Thoracic aorta (tissue), 2 donors: Measurements from ENCODE around the gene OGT. TPM values are rescaled to one million over a fixed set of nuclear protein-coding genes. Genes with fewer than 3 reads are reported as not detected.

ENCODE experiments used
- ATAC-seq: fragments of 150-250 bp; one replicate; pipeline ENCODE4 v1.8.0; 2017; ENCODE audit warnings: low read depth; ENCODE audit not compliant: insufficient number of reproducible peaks, low FRiP score
- DNase-seq: peaks from one replicate; pipeline ENCODE4 v3.0.0-alpha.2; 2020; ENCODE audit warnings: low spot score
- H3K27ac ChIP-seq, 2 donors: fragments of 200-600 bp; sonication (generic); 1 replicate in 1 of 2; 2 replicates in 1 of 2; pipeline ENCODE4 v1.5.1; 2016; ENCODE audit warnings: mild to moderate bottlenecking in 2 of 2, moderate library complexity in 2 of 2
- H3K27me3 ChIP-seq: fragments of 200-600 bp; sonication (generic); replicated peaks from 2 replicates; pipeline ENCODE4 v1.6.0; 2016; ENCODE audit warnings: mild to moderate bottlenecking; ENCODE audit not compliant: insufficient read depth
- H3K36me3 ChIP-seq: fragments of 200-600 bp; sonication (generic); one replicate; pipeline ENCODE4 v1.5.1; 2016
- H3K4me1 ChIP-seq, 2 donors: fragments of 200-600 bp; sonication (generic); 1 replicate in 1 of 2; 2 replicates in 1 of 2; pipeline versions ENCODE4 v1.5.1 to v1.6.0; 2016; ENCODE audit warnings: low read depth in 2 of 2, mild to moderate bottlenecking in 1 of 2; ENCODE audit not compliant: control insufficient read depth in 1 of 2
- H3K4me3 ChIP-seq: fragments of 200-600 bp; sonication (generic); 2 replicates; pipeline ENCODE4 v1.5.1; 2016; ENCODE audit warnings: mild to moderate bottlenecking
- H3K9me3 ChIP-seq: fragments of 200-600 bp; sonication (generic); 2 replicates; pipeline ENCODE4 v1.5.1; 2016
- total RNA-seq, 2 donors: library from RNA; depleted of rRNA; stranded (reverse); fragments of >200 nt; gene quantifications; one replicate each; pipeline versions ENCODE4 v1.1.0 to v1.2.3, GENCODE V29; 2016
- TF ChIP-seq, protein P1 (sequence below): fragments of 200-600 bp; sonication (generic); IDR thresholded peaks from one replicate; pipeline ENCODE4 v1.5.1; 2019; ENCODE audit warnings: antibody characterized with exemption

Gene OGT
- total RNA-seq, 2 donors from 2014 or later: 196 to 258 TPM

DNA sequence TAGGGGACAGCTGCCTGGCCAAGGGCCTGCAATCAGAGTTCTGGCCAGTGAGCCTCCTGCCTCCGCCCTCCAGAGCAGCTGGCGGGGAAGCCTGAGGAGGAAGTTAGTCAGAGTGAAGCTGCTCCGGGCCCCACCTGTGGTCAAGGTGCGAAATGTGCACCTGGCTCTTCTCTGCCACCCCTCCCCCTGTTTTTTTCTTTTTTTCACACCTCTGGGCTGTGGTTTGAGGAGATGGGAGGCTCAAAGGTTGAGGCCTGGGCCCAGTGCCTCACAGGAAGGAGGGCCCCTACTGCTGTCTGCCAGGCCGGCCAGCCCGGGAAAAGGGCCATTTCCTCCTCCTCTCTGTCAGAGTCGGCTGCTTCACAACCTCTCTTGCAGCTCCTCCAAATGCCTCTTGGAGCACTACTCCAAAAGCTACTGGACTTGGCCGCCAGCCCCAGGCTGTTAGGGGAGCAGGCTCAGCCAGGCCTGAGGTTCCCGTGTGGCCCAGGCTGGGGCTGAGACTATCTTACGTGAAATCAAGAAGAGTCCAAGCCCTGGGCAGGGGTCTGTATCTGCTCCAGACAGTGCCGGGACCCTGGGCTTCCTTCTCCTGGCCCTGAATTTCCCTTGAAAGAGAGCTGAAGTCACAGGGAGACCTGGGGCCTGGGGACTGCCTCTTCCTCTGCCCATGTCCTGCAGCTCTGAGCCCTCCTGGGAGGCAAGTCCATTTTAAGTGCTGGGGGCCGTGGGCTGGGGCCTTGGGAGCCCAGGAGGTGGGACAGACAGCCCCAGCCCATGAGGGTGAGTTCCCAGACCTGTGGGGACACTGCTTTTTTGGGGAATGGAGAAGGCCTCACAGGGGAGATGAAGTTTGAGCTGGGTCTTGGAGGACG lies 89.9 kb downstream of the OGT start:
- Histone ChIP-seq H3K36me3 (no peaks in the 10 kb centered on the region), H3K27ac (peak overlapping the region; percentile 65 to 74), H3K9me3 (no peaks in the 10 kb centered on the region), H3K4me1 (peaks cover 4 to 15% of the 10 kb centered on the region in 2 donors), H3K27me3 (no peaks in the 10 kb centered on the region), H3K4me3 (no peak overlapping the region)
- ATAC-seq (peak; percentile 69), DNase-seq (no peak)
- TF ChIP-seq, protein P1, sequence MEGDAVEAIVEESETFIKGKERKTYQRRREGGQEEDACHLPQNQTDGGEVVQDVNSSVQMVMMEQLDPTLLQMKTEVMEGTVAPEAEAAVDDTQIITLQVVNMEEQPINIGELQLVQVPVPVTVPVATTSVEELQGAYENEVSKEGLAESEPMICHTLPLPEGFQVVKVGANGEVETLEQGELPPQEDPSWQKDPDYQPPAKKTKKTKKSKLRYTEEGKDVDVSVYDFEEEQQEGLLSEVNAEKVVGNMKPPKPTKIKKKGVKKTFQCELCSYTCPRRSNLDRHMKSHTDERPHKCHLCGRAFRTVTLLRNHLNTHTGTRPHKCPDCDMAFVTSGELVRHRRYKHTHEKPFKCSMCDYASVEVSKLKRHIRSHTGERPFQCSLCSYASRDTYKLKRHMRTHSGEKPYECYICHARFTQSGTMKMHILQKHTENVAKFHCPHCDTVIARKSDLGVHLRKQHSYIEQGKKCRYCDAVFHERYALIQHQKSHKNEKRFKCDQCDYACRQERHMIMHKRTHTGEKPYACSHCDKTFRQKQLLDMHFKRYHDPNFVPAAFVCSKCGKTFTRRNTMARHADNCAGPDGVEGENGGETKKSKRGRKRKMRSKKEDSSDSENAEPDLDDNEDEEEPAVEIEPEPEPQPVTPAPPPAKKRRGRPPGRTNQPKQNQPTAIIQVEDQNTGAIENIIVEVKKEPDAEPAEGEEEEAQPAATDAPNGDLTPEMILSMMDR: peak; percentile 31

DNA sequence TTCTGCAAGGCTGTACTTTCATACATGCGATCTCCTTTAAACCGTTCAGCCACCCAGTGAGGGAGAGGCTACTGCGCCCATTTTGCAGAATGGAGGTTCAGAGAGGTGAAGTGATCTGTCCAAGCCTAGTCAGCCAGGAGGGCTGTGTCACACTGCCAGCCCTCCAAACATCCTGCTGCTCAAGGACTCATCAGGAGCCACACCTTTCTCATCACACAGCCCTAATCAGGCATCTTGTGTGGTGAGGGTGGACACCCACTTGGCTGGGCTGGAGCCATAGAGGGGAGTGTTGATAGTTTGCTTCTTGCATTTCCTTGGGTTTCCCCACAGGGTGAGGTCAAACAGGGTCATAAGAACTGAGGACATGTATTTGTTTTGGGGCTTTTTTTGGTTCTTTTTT lies 90.8 kb downstream of the OGT start:
- DNase-seq: no peak
- ATAC-seq: no peak

GRCh38 chrX:71625471-71625870 lies 92.6 kb downstream of the OGT start:
- Histone ChIP-seq H3K9me3 (no peaks in the 10 kb centered on the region), H3K36me3 (no peaks in the 10 kb centered on the region)
- TF ChIP-seq, protein P1: no peak

More for the DNA sequence above, 90.8 kb downstream of the OGT start:
- Histone ChIP-seq H3K27me3 (no peaks in the 10 kb centered on the region), H3K36me3 (no peaks in the 10 kb centered on the region), H3K4me1 (peaks cover 4 to 15% of the 10 kb centered on the region in 2 donors), H3K4me3 (no peak overlapping the region), H3K27ac (no peak overlapping the region), H3K9me3 (no peaks in the 10 kb centered on the region)
- TF ChIP-seq, protein P1: no peak

More at GRCh38 chrX:71625471-71625870, 92.6 kb downstream of the OGT start:
- DNase-seq: no peak
- Histone ChIP-seq H3K4me1 (peaks cover 4 to 15% of the 10 kb centered on the region in 2 donors), H3K27ac (no peak overlapping the region), H3K27me3 (no peaks in the 10 kb centered on the region), H3K4me3 (no peak overlapping the region)
- ATAC-seq: no peak

Other genes with a start within 250 kb of the OGT start
- gene NONO, start 249.5 kb upstream of the OGT start, total RNA-seq: 100 to 1,000 TPM; 168 to 243 TPM
- 10 to 100 TPM; 18.5 to 52.6 TPM for gene ITGB1BP2, start 231.4 kb upstream of the OGT start, total RNA-seq
- gene TAF1, start 166.7 kb upstream of the OGT start, total RNA-seq: 10 to 100 TPM; 38.0 to 81.0 TPM
- gene GCNA, start 45.3 kb downstream of the OGT start, total RNA-seq: 1 to 10 TPM; 5.1 to 5.4 TPM
- under 1 TPM in 1 of 2 donors, not detected in 1; 0.99 TPM for gene CXCR3, start 85.4 kb downstream of the OGT start, total RNA-seq
- not detected for gene CXorf49, start 185.2 kb downstream of the OGT start, total RNA-seq
- gene CXorf49B, start 230.2 kb downstream of the OGT start, total RNA-seq: not detected